Endothelial cell of hepatic sinusoid (primary cell): Measurements from ENCODE around the gene RNASE13.
"Not testable (repeated sequence)": the region's sequence is repeated elsewhere in the genome, so short reads cannot be mapped to it uniquely, and the experiment has no call there.

Experiments used
- in situ Hi-C: cut with HindIII; loops from 2 replicates; pipeline ENCODE4 v1.10.0; 2017; ENCODE audit warnings: low sequenced_read_pairs

RNASE13 gene

DNA sequence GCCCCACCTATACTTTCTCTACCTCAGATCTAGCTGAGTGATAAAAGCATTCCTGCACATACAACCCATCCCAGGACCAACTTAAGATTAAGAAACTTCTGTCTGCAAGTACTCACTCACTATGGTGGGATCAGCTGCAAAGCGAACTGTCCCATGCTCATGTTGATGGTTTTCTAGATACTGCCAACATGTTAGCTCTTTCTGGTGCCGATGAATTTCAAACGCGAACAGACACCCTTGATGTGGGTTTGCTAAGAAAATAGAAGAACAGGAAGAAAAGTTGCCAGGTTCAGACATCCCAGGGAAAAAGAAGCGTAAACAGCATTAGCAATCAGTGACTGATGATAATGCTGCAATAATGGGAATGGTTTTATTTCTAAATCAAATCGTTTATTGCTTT is 37.0 kb downstream of the RNASE13 start:
- in situ Hi-C loops, result no loop called here

DNA sequence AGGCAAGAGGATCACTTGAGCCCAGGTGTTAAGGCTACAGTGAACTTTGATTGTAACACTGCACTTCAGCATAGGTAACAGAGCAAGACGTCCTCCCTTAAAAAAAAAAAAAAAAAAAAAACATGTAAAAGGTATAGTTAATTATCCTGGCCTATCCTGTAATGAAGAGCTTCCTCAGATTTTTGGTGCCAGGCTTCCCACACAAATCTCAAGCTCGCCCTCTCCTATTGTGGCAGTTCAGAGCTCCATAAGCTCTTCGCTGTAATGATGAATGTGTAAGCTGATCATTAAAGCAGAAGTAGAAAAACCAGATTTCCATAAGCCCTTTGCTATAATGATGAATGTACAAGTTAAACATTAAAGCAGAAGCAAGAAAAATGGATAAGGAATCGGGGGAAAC is 37.5 kb downstream of the RNASE13 start:
- in situ Hi-C loops, result no loop called here

DNA sequence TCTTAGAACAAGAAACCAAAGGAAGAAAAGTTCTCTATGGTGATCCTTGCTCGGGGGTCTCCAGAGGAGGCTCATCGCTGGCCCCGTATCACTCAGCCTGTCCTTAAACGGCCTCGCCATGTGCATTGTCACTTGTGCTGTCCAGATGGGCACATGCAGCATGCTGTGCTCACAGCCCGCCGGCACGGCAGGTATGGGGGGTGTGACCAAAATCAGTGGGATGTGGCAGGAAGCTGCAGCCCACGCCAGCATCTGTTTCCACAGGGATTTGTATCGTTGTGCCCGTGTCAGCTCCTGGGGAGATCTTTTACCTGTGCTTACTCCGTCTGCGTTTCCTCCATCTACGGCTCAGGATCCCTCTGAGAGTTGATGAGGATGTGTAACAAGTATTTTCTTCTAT is 38.1 kb downstream of the RNASE13 start:
- in situ Hi-C loops, result no loop called here

DNA sequence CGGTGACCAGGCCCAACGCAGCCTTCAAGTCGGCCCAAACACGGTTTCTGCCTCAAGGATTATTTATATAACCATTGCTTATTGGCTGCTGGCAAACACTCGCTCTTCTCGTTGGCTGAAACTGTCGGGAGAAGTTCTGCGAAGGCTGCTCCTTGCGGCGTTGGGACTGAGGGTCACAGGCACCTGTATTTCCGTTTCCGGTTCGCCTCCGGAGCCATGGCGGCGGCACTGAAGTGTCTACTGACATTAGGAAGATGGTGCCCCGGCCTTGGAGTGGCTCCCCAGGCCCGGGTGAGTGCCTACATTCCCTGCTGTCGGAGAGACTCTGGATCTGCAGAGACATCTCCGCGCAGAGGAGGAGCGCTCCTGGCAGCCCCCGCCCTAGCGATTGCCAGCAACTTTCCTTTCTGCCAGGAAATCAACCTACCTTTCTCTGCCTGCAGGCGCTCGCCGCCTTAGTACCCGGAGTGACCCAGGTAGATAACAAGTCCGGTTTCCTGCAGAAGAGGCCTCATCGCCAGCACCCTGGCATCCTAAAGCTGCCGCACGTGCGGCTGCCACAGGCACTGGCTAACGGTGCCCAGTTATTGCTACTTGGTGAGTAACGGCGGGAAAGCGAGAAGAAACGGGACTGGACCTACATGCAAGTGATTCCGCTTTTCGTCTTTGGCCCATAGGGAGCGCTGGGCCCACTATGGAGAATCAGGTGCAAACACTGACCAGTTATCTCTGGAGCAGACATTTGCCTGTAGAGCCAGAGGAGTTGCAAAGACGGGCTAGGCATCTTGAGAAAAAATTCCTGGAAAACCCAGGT is 44.6 kb downstream of the RNASE13 start, which contains the start of gene METTL17:
TSS of gene METTL17 (plus strand) at position 194 of the 814 bp plus-strand sequence. CDS start at position 217, 23 bp downstream.
- in situ Hi-C loops, result no loop called here

DNA sequence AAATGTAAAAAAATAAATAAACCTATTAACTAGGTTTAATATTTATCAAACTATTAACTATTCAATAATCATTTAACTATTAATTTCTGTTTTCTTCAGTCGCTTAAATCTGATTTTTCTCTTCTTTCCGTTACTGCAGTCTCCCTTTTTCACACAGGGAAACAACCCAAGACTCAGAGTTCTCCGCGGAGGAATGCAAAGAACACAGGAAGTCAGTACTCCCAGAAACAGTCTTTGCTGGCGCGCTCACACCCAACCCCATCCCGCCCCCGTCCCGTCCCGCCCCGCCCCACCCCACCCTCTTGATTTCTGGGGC is 45.2 kb downstream of the RNASE13 start:
- in situ Hi-C loops, result no loop called here

DNA sequence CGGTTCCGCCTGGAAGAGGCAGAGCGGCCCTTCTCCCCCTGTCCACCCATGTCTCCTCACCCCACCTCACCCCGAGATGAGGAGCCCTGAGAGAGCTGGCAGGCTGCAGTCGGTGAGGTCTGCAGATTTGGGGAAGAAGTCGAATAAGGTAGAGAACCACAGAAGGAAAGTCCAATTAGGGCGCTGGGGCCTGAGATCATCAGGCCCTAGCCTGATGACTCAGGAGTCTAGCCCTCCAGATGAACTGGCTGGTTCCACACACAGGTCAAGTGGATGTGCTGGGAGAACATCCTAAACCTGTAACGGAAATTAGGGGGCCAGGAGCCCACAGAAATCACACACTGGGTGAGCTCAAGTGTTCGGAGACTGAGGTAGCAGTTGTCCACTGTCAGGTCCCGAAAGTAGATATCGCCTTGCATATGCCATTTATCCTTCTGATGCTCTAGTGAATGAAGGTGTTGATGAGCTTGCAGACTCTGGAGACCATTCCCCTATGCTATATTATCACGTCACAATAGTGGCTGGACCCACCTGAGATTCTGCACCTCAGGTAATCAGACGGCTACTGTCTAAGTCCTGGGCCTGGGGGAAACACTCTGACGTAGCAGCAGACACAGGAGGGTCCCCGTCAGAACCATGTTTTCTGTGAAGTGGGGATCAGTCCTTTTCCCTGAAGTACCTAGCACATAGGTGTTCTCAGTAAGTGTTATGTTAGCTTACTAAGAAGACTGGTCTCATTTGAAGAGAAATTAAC is 45.7 kb downstream of the RNASE13 start:
- in situ Hi-C loops, result no loop called here

DNA sequence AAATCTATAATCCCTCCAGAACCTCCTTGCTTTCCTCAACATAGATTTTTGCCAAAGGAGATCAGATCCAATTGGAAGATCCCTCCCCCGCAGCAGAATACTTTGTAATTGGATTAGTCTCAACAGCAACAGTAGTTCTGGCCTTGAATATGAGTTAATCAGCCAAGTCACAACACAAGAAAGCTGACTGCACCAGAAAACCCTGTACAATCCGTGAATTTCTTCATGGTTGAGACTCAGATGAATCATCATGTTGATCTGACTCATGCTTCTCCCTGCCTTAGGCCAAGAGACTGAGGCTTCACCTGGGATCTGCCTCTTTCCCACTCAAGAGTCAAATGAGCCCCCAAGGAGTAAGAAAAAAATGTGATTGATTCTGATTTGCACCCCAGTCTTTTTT is 47.8 kb downstream of the RNASE13 start:
- in situ Hi-C loops, result no loop called here

DNA sequence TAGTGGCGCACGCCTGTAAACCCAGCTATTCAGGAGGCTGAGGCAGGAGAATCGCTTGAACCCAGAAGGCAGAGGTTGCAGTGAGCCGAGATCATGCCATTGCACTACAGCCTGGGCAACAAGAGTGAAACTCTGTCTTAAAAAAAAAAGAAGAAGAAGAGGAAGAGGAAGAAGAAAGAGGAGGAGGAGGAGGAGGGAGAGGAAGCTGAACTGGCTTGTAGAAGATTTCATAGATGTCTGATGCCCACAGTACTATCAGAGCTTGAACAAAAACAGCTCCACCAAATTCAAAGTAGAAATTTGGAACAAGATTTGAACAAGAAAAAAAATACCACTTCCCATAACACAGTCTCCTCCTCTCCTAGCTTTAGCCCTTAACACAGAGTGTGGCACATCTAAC is 49.0 kb downstream of the RNASE13 start:
- in situ Hi-C loops, result not testable (repeated sequence)
